Activated B cell treated with CpG ODN at 0.5 μM for 24 hours (primary cell): ENCODE measurements around the gene BBIP1. TPM values are rescaled to one million over a fixed set of nuclear protein-coding genes. Genes with fewer than 3 reads are reported as not detected.
"Not testable (repeated sequence)": the region's sequence is repeated elsewhere in the genome, so short reads cannot be mapped to it uniquely, and the experiment has no call there.

Experiments used
- ATAC-seq: fragments of 200-7000 bp; cut with Tn5 transposase; one replicate; pipeline ENCODE4 v1.10.0; 2021; ENCODE audit warnings: low read depth, mild to moderate bottlenecking, moderate library complexity
- CTCF ChIA-PET: fragments of 350-600 bp; sonication (Branson Sonifier 250); formaldehyde crosslinking; loops from one replicate; lab custom pipeline; 2021; ENCODE audit warnings: antibody characterized with exemption; lab: Charles Lee
- POLR2A ChIA-PET: fragments of 350-600 bp; sonication (Branson Sonifier 250); formaldehyde crosslinking; loops from one replicate; lab custom pipeline; 2021; ENCODE audit warnings: antibody characterized with exemption; lab: Charles Lee
- DNase-seq: peaks from one replicate; pipeline ENCODE4 v3.0.0; 2022
- H3K27ac Mint-ChIP-seq: one replicate; pipeline ENCODE4 v1.8.0; 2020; ENCODE audit warnings: mixed read lengths
- H3K27me3 Mint-ChIP-seq: one replicate; pipeline ENCODE4 v1.8.0; 2021; ENCODE audit warnings: mixed read lengths
- H3K36me3 Mint-ChIP-seq: one replicate; pipeline ENCODE4 v1.8.0; 2021; ENCODE audit warnings: low read depth, mixed read lengths
- H3K4me1 Mint-ChIP-seq: one replicate; pipeline ENCODE4 v1.8.0; 2021; ENCODE audit warnings: mixed read lengths
- H3K4me3 Mint-ChIP-seq: one replicate; pipeline ENCODE4 v1.8.0; 2020; ENCODE audit warnings: mild to moderate bottlenecking, mixed read lengths
- H3K9me3 Mint-ChIP-seq: one replicate; pipeline ENCODE4 v1.8.0; 2020; ENCODE audit warnings: mixed read lengths
- intact Hi-C: fragments of 100-400 bp; cut with micrococcal nuclease; formaldehyde crosslinking; loops from one replicate; pipeline ENCODE4 v1.15.1; 2024
- total RNA-seq: library from RNA; stranded (reverse); gene quantifications from 2 replicates; pipeline ENCODE4 v1.2.3, GENCODE V29; 2022
- TF ChIP-seq, protein P1 (sequence below): fragments of 200-600 bp; IDR thresholded peaks from one replicate; pipeline ENCODE4 v1.8.0; 2022; ENCODE audit warnings: antibody characterized with exemption, mild to moderate bottlenecking

BBIP1 gene
- total RNA-seq, 1 donor from 2014 or later: 29.0 TPM

GRCh38 chr10:110916554-110917346 lies 2.2 kb downstream of the BBIP1 start:
- CTCF ChIA-PET: no interaction called here
- H3K27me3 Mint-ChIP-seq: no peaks in the 10 kb centered on the region
- ATAC-seq (no peak), DNase-seq (no peak)
- H3K36me3 Mint-ChIP-seq: peaks cover 29% of the 10 kb centered on the region
- POLR2A ChIA-PET: interaction anchor here (0.6 to 2.6 kb wide), 5 partner anchors 12 to 621 kb away, joined by 6 to 17 read pairs (median 10); no protein-coding TSS in a partner anchor
- TF ChIP-seq, protein P1, sequence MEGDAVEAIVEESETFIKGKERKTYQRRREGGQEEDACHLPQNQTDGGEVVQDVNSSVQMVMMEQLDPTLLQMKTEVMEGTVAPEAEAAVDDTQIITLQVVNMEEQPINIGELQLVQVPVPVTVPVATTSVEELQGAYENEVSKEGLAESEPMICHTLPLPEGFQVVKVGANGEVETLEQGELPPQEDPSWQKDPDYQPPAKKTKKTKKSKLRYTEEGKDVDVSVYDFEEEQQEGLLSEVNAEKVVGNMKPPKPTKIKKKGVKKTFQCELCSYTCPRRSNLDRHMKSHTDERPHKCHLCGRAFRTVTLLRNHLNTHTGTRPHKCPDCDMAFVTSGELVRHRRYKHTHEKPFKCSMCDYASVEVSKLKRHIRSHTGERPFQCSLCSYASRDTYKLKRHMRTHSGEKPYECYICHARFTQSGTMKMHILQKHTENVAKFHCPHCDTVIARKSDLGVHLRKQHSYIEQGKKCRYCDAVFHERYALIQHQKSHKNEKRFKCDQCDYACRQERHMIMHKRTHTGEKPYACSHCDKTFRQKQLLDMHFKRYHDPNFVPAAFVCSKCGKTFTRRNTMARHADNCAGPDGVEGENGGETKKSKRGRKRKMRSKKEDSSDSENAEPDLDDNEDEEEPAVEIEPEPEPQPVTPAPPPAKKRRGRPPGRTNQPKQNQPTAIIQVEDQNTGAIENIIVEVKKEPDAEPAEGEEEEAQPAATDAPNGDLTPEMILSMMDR: no peak
- H3K9me3 Mint-ChIP-seq: no peaks in the 10 kb centered on the region
- H3K27ac Mint-ChIP-seq: no peak overlapping the region
- H3K4me3 Mint-ChIP-seq: no peak overlapping the region
- H3K4me1 Mint-ChIP-seq: peaks cover 37% of the 10 kb centered on the region
- intact Hi-C loops: no loop called here

GRCh38 chr10:110915600-110915999 lies 3.4 kb downstream of the BBIP1 start:
- POLR2A ChIA-PET, H3K4me3 Mint-ChIP-seq, DNase-seq, ATAC-seq, CTCF ChIA-PET, H3K9me3 Mint-ChIP-seq, intact Hi-C loops, H3K27me3 Mint-ChIP-seq: not testable (repeated sequence)
- peak overlapping the region; percentile 35 for H3K27ac Mint-ChIP-seq
- peaks cover 27% of the 10 kb centered on the region for H3K4me1 Mint-ChIP-seq
- H3K36me3 Mint-ChIP-seq: peaks cover 34% of the 10 kb centered on the region

GRCh38 chr10:110915035-110915434 lies 3.9 kb downstream of the BBIP1 start:
- H3K4me3 Mint-ChIP-seq: no peak overlapping the region
- CTCF ChIA-PET: no interaction called here

DNA sequence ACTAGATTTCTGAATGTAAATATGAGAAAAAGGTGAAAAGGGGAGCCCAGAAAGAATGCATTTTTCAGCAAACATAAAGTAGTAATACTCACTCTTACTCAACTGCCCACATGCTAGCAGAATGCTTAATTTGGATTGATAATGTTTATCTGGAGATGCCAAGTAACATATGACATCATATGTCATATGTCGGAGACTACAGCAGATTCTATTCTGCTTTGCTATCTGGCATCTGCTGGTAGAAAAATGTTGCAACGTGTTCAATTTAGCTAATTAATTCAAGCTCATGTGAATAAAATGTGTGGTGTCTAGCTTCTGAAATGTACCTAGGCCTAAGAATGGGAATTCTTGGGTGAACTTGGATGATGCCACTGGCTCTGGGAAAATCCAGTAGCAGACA lies 4.5 kb downstream of the BBIP1 start:
- TF ChIP-seq, protein P1: no peak
- Mint-ChIP-seq H3K27ac (no peak overlapping the region), H3K27me3 (no peaks in the 10 kb centered on the region), H3K4me1 (peaks cover 27% of the 10 kb centered on the region), H3K36me3 (peaks cover 36% of the 10 kb centered on the region), H3K9me3 (no peaks in the 10 kb centered on the region), H3K4me3 (no peak overlapping the region)
- no peak for ATAC-seq
- ChIA-PET CTCF (no interaction called here), POLR2A (no interaction called here)
- intact Hi-C loops: no loop called here
- no peak for DNase-seq

More at GRCh38 chr10:110915035-110915434, 3.9 kb downstream of the BBIP1 start:
- intact Hi-C loops: no loop called here
- ATAC-seq (no peak), DNase-seq (no peak)
- no peaks in the 10 kb centered on the region for H3K27me3 Mint-ChIP-seq
- POLR2A ChIA-PET: interaction anchor here (0.6 kb wide), 1 partner anchor 73 kb away, joined by 8 read pairs; no protein-coding TSS in a partner anchor
- H3K27ac Mint-ChIP-seq: peak overlapping the region; percentile 35
- H3K9me3 Mint-ChIP-seq: no peaks in the 10 kb centered on the region
- TF ChIP-seq, protein P1: no peak
- H3K4me1 Mint-ChIP-seq: peaks cover 27% of the 10 kb centered on the region
- H3K36me3 Mint-ChIP-seq: peaks cover 34% of the 10 kb centered on the region

GRCh38 chr10:110912374-110912773 lies 6.6 kb downstream of the BBIP1 start:
- DNase-seq (no peak), ATAC-seq (no peak)
- Mint-ChIP-seq H3K27ac (no peak overlapping the region), H3K4me1 (peaks cover 18% of the 10 kb centered on the region), H3K27me3 (no peaks in the 10 kb centered on the region), H3K4me3 (no peak overlapping the region), H3K36me3 (peaks cover 29% of the 10 kb centered on the region), H3K9me3 (no peaks in the 10 kb centered on the region)
- ChIA-PET CTCF (no interaction called here), POLR2A (interaction anchor here (0.7 kb wide), 1 partner anchor 15 kb away, joined by 7 read pairs; no protein-coding TSS in a partner anchor)
- intact Hi-C loops: no loop called here
- TF ChIP-seq, protein P1: no peak
